HG03460 (cell line): ENCODE measurements around the gene ELMO1.

Experiments
- ATAC-seq: cut with Tn5 transposase; IDR thresholded peaks from one replicate; pipeline ENCODE4 v1.9.1; 2021; ENCODE audit not compliant: unreplicated experiment

The ELMO1 gene

GRCh38 chr7:37282093-37282444 lies 166.6 kb downstream of the ELMO1 start:
- no peak for ATAC-seq

DNA sequence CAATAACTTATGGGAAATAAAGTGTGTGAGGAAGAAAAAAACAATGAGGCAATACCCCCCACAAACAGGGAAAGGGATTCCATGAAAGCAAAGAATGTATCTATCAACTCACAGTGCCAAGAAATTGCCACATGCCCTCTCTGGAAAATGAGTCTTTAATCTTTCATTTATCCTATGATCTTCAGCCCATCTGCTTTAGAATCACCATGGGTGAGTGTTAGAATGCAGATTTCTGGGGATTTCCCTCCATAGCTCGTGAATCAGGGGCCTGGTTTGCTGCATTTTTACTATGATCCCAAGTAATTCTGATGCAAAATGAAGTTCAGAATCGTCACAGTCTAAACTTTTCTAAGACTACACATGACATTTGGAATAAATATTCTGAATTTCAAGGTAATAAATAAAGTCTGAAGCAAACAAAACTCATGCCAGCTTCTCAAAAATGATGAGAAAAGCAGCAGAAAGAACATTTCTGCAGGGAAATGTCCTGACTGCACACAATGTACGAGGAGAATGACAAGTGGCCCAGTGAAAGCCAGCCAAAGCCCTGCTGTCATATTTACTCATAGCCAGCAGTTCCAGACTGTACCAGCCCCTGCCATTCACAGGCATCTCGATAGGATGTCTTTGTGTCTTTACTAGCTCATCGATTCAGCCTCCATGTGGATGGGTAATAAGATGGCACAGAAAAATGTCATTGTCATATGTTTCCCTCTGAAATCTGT lies 167.1 kb downstream of the ELMO1 start:
- no peak for ATAC-seq

- ATAC-seq, result no peak
Observed at GRCh38 chr7:37277513-37277912, 171.2 kb downstream of the ELMO1 start.

DNA sequence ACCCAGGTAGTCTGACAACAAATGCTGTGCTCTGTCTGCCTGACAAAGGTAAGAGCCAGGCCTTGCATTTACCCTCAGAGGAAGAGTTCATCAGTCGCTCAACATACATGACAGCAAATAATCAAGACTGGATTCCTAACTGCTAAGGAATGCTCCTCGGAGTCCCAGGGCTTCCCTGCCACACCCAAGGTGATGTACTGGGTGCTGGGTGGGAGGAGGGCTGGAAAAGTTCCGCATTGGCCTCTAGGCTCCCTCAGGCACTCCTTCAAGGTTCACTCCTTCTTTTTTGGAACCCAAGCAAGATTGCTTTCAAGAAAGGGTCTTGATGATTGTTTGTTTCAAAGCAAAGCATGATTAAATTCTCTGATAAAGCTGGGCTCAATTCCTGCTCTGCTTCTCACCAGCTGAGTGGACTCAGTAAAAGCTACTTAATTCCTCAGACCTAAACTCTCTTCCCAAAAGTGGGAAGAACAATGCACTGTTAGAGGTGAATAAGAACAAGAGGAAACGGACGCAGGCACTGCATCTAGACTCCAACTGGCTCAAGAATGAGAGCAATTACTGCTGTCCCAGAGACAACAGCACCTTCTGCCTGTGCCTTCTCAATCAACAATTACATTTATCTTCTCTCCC lies 173.5 kb downstream of the ELMO1 start:
- no peak for ATAC-seq

- ATAC-seq, result no peak
Observed at GRCh38 chr7:37273891-37274290, 174.8 kb downstream of the ELMO1 start.

DNA sequence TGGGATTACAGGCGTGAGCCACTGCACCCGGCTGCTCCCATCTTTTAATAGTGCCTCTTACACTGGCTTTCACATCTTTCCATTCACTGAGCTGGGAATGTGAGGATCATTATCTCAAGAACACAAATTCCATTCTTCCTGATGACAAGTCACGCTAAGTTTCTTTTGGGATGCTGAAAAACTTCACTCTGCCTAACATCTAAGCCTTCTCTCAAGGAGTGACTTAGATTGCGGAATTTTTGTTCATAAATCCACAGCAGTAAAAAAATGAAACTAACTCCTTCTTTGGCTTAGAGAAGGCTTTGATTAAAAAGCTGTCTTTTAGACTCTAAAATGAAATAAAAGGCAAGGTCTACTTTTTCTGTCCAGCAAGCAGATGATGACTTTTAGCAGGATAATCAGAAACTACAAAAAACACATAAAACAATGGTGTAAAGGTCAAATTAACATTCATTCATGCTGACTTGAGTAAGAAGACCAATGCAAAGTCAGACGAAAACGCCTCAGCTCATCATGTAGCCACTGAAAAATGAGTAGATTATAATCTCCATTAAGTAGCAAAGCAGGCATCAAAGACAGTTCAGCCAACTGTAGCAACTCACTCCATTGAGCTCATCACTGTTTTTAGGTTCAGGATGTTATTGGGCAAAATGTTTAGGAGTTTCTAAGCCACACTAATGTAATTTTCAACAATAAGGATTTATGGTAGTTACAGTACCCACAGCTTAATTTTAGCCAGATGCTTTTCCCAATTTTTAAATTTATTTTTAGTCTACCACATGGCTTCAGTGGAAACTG lies 178.8 kb downstream of the ELMO1 start:
- no peak for ATAC-seq

DNA sequence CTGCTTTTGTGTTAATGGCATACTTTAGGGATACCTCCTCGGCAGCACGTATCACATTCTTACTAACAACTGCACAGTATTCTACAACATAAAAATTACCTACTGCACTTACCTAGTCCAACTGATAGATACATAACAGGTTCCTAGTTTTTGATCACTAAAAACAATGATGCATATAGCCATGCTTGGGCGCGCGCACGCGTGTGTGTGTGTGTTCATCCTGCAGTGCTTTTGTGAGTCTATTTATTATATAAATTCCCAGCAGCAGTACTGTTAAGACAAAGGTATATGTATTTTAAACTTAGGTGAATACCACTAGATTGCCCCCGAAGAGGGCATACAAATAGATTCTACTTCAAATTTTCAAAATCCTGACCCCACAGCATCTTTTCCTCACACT lies 181.4 kb downstream of the ELMO1 start:
- no peak for ATAC-seq

DNA sequence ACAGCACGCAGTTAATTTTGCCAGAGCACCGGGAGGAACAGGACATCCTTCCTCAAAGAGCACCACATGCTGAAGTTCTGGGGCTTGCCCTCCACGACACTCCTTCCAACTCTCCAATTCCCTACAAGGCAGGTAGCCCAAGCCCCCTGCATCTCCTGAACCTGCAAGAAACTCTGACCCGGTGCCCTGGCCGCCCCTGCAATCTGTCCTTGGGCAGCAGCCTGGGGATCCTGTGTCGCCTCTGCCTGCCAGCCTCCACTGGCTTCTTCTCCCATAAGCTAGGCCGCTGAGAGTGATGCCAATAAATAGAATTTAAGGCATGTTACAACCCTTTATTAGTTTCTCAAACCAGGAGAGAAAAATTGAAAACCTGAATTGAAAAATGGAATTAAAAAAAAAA lies 182.8 kb downstream of the ELMO1 start:
- ATAC-seq, result no peak

DNA sequence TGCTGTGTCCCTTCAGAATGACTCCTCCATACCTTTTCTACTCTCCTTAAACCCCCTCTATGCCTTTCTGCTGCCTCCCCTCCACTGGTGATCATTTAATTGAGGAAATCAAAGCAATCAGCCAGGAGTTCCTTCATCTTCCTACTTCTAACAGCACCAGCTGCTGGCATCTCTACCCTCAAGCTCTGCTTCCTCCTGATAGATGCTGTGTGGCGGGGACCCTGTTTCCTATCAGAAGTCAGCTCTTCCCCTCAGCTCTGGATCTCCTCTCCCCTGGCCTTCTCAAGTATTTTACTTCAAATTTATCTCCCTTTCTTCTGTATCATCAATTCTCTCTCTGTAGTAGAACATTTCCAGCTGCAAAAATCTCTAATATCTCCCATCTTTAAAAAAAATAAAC lies 183.7 kb downstream of the ELMO1 start:
- ATAC-seq, result no peak

DNA sequence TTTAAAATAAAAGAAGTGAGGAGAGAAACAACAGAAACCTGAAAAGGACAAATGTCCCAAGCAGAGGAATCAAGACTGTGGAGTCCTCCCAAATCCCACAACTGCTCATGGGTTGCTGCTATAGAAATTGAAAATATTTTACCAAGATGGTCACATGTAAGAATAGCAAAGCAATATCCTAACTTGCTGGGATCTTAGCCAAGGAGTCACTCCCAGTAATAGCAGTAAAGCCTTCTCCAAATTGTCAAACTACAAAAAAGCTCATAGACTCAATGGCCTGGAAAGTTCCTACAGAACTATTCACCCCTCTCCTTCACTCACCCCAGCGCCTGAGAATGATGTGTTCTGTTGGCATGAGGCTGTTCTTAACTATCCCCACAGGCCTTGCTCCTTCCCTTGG lies 186.5 kb downstream of the ELMO1 start:
- ATAC-seq, result no peak

GRCh38 chr7:37259319-37259821 lies 189.3 kb downstream of the ELMO1 start:
- no peak for ATAC-seq

- no peak for ATAC-seq
Observed at GRCh38 chr7:37256631-37257030, 192.0 kb downstream of the ELMO1 start.

GRCh38 chr7:37255327-37255944 lies 193.2 kb downstream of the ELMO1 start:
- no peak for ATAC-seq

GRCh38 chr7:37251222-37251621 lies 197.4 kb downstream of the ELMO1 start:
- ATAC-seq, result no peak

DNA sequence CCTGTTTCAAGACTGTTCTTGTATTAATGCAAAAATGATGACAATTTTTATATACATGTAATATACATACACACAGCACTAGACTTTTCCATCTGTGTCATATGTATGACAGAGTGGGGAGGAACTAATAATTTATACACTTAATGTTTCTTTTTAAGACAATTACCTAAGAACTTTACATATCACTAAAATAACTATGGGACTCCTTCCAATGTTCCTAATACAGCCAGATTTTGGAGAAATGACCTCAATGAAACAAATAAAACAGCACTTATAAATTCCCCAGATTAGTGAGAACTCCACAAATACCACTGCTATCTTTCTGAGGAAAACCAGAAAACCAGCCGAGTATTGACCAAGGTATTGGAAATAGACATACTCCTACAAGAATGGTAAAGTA lies 199.4 kb downstream of the ELMO1 start:
- ATAC-seq, result no peak

DNA sequence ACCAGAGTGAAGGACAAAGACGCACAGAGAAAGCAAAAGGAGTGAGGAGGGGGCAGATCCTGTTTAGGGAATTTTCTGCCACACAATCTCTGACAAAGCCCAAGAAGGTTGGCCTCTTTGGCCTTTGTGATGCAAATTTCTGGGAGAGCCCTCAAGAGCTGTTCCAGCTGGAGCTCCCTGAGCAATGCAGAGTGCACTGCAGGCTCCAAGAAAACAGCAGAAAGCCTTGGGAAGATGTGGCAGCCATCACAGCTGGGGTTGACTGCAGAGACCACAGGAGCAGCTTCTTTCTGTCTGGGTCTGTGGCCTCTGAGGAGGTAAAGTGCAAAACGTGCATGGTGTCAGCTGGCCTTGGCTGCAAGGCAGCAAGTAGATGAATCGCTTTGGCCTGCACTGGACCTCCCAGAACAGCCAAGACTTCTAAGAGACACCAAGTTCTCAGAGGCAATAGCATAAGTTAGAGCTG lies 200.2 kb downstream of the ELMO1 start:
- ATAC-seq, result no peak

GRCh38 chr7:37247861-37248260 lies 200.8 kb downstream of the ELMO1 start:
- ATAC-seq, result no peak

- ATAC-seq, result no peak
Observed at GRCh38 chr7:37245590-37245989, 203.1 kb downstream of the ELMO1 start.

GRCh38 chr7:37236906-37237305 lies 211.8 kb downstream of the ELMO1 start:
- no peak for ATAC-seq

GRCh38 chr7:37235813-37236212 lies 212.9 kb downstream of the ELMO1 start:
- no peak for ATAC-seq

DNA sequence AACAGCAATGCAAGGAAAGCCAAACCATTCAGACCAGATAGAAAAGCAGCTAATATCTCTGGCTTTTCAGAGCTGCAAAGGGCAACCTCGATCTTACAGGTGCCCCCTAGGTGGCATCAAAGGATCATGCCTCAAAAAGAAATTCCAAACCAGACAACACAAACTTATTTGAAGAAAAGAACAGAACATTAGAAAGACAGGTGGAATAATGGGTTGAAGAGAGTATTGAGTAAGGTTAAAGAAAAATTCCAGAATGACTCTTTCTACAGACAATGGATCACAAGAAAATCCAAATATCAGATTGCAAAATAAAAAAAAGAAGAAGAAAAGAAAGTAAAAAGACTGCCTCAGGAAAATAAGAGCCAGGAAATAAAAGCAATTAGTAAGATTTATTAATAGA lies 213.7 kb downstream of the ELMO1 start:
- no peak for ATAC-seq
